ENCODE results near the gene TYROBP. TPM values are rescaled to one million over a fixed set of nuclear protein-coding genes. Genes with fewer than 3 reads are reported as not detected.
"Not testable (repeated sequence)": the region's sequence is repeated elsewhere in the genome, so short reads cannot be mapped to it uniquely, and the experiment has no call there.

TYROBP gene
- total and polyA plus RNA-seq, 8 donors: 12.3 to 407 (median 14.1) TPM

GRCh38 chr19:35874392-35874930 is 33.6 kb downstream of the TYROBP start:
- Histone ChIP-seq H3K36me3 (no peaks in the 10 kb centered on the region), H3K4me3 (no peak overlapping the region), H3K27ac (no peak overlapping the region), H3K4me1 (peaks cover 3 to 10% of the 10 kb centered on the region in 2 donors), H3K27me3 (peaks cover 0 to 53% of the 10 kb centered on the region in 2 donors), H3K9me3 (no peaks in the 10 kb centered on the region)
- no peak for TF ChIP-seq CTCF (IDR thresholded peaks at IDR 0.05)
- intact Hi-C loops (cut with DNase I): no loop called here
- ATAC-seq (no peak), DNase-seq (peak in 1 of 4 donors; percentile 77)

GRCh38 chr19:35872180-35872579 is 35.9 kb downstream of the TYROBP start:
- no peaks in the 10 kb centered on the region for H3K36me3 ChIP-seq
- peaks cover 0 to 55% of the 10 kb centered on the region in 2 donors for H3K27me3 ChIP-seq
- ATAC-seq (no peak), DNase-seq (no peak)
- no peak overlapping the region for H3K27ac ChIP-seq
- TF ChIP-seq CTCF (IDR thresholded peaks at IDR 0.05): no peak
- H3K4me3 ChIP-seq: no peak overlapping the region
- no peaks in the 10 kb centered on the region for H3K9me3 ChIP-seq
- intact Hi-C loops (cut with DNase I): no loop called here
- peaks cover 9 to 23% of the 10 kb centered on the region in 2 donors for H3K4me1 ChIP-seq

GRCh38 chr19:35871611-35872010 is 36.5 kb downstream of the TYROBP start:
- TF ChIP-seq CTCF (IDR thresholded peaks at IDR 0.05): no peak
- Histone ChIP-seq H3K36me3 (no peaks in the 10 kb centered on the region), H3K9me3 (no peaks in the 10 kb centered on the region), H3K4me3 (no peak overlapping the region), H3K27ac (no peak overlapping the region), H3K27me3 (peaks cover 0 to 61% of the 10 kb centered on the region in 2 donors), H3K4me1 (peaks cover 9 to 23% of the 10 kb centered on the region in 2 donors)
- ATAC-seq (no peak), DNase-seq (peak in 1 of 4 donors; percentile 48)
- intact Hi-C loops (cut with DNase I): no loop called here

- Histone ChIP-seq H3K9me3 (no peaks in the 10 kb centered on the region), H3K27ac (no peak overlapping the region), H3K4me3 (no peak overlapping the region), H3K4me1 (peaks cover 9 to 23% of the 10 kb centered on the region in 2 donors), H3K27me3 (peaks cover 0 to 69% of the 10 kb centered on the region in 2 donors), H3K36me3 (no peaks in the 10 kb centered on the region)
- peak in 1 of 4 donors; percentile 53 for DNase-seq
- intact Hi-C loops (cut with DNase I): no loop called here
- no peak for TF ChIP-seq CTCF (IDR thresholded peaks at IDR 0.05)
- ATAC-seq: no peak
Observed at GRCh38 chr19:35870798-35871197, 37.3 kb downstream of the TYROBP start.

GRCh38 chr19:35870124-35870736 is 37.9 kb downstream of the TYROBP start:
- peak in 1 of 4 donors; percentile 61 for DNase-seq
- intact Hi-C loops (cut with DNase I): not testable (repeated sequence)

More at GRCh38 chr19:35870124-35870736, 37.9 kb downstream of the TYROBP start:
- Histone ChIP-seq H3K4me1 (peaks cover 9 to 23% of the 10 kb centered on the region in 2 donors), H3K4me3 (peak overlapping the region in 1 of 2 donors; percentile 10), H3K27me3 (peaks cover 0 to 75% of the 10 kb centered on the region in 2 donors)
- ATAC-seq, H3K27ac ChIP-seq, H3K9me3 ChIP-seq, H3K36me3 ChIP-seq: not testable (repeated sequence)
